ENCODE measurements around the gene LRRC2. TPM values are rescaled to one million over a fixed set of nuclear protein-coding genes. Genes with fewer than 3 reads are reported as not detected.

Gene LRRC2
- total RNA-seq, 1 donor from 2014 or later, result not detected

DNA sequence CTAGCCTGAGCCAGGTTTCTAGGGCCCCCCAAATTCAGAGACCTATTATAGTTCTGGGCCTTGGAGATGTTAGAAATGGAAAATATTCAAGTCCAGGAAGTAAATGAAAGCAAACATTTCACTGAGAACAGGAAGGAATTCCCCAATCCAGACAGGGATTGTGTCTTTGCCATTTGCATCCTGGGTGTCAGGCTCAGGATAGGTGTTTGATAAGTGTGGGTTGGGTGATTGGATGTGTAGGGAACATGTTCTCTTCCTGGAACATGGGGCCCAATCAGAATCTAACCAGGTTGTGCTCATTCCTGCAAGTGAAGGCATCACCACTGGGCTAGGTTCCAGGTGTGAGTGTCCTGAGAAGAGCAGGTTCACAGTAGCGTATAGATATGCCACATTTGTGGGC is 14.6 kb upstream of the LRRC2 start:
- no peaks in the 10 kb centered on the region for H3K36me3 Mint-ChIP-seq
- H3K9me3 ChIP-seq (ENCODE audit: low read depth), result no peaks in the 10 kb centered on the region
- peaks cover 73% of the 10 kb centered on the region for H3K27me3 ChIP-seq
- TF ChIP-seq EZH2phosphoT487 (IDR thresholded peaks at IDR 0.05) (no peak), EZH2 (IDR thresholded peaks at IDR 0.05) (no peak)
- TF ChIP-seq, protein P1, sequence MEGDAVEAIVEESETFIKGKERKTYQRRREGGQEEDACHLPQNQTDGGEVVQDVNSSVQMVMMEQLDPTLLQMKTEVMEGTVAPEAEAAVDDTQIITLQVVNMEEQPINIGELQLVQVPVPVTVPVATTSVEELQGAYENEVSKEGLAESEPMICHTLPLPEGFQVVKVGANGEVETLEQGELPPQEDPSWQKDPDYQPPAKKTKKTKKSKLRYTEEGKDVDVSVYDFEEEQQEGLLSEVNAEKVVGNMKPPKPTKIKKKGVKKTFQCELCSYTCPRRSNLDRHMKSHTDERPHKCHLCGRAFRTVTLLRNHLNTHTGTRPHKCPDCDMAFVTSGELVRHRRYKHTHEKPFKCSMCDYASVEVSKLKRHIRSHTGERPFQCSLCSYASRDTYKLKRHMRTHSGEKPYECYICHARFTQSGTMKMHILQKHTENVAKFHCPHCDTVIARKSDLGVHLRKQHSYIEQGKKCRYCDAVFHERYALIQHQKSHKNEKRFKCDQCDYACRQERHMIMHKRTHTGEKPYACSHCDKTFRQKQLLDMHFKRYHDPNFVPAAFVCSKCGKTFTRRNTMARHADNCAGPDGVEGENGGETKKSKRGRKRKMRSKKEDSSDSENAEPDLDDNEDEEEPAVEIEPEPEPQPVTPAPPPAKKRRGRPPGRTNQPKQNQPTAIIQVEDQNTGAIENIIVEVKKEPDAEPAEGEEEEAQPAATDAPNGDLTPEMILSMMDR (IDR thresholded peaks at IDR 0.05), result no peak
- H3F3A ChIP-seq (ENCODE audit: low read depth), result peaks cover 10% of the 10 kb centered on the region
- H3K4me3 ChIP-seq, result no peak overlapping the region
- peaks cover 34% of the 10 kb centered on the region for H4K20me1 ChIP-seq (ENCODE audit: low read depth)
- H3K4me1 ChIP-seq, result peaks cover 13% of the 10 kb centered on the region
- H3K27ac Mint-ChIP-seq, result no peak overlapping the region
- H3K27me3 Mint-ChIP-seq (ENCODE audit: insufficient read depth, low read depth), result peaks cover 25% of the 10 kb centered on the region
- H3K36me3 ChIP-seq, result no peaks in the 10 kb centered on the region
- H3K9me3 Mint-ChIP-seq, result no peaks in the 10 kb centered on the region
- H2AFZ ChIP-seq (replicated peaks), result no peak overlapping the region
- H3K4me1 Mint-ChIP-seq, result peaks cover 33% of the 10 kb centered on the region
- H3K79me2 ChIP-seq (ENCODE audit: low read depth), result no peaks in the 10 kb centered on the region
- H3K27ac ChIP-seq, result no peak overlapping the region
- no peak overlapping the region for H3K4me2 ChIP-seq
- no peak overlapping the region for H3K9ac ChIP-seq
- H3K4me3 Mint-ChIP-seq, result no peak overlapping the region
- no peak for DNase-seq (ENCODE audit: low spot score)

DNA sequence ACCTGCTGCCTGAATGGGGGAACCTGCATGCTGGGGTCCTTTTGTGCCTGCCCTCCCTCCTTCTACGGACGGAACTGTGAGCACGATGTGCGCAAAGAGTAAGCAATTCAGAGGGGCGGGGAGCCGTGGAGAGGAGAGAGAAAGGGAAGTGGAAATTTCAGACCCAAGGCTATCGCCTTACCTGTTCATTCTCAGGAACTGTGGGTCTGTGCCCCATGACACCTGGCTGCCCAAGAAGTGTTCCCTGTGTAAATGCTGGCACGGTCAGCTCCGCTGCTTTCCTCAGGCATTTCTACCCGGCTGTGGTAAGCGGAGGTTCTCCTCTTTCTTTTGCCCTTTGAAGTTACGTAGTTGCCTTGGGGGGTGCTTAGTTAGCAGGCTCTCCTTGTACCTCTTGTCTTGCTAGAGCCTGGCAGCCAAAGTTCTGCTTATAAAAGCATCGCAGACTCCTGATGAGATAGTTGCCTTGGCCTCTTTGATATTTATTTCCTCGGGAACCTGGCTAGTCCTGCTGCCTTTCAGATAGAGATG is 13.7 kb upstream of the LRRC2 start:
- Histone ChIP-seq H3K4me3 (no peak overlapping the region), H3K36me3 (no peaks in the 10 kb centered on the region), H3K9ac (no peak overlapping the region), H3K27ac (no peak overlapping the region), H4K20me1 (ENCODE audit: low read depth) (peaks cover 42% of the 10 kb centered on the region), H3F3A (ENCODE audit: low read depth) (peaks cover 19% of the 10 kb centered on the region), H3K4me2 (peak overlapping the region; percentile 46), H2AFZ (replicated peaks) (no peak overlapping the region), H3K9me3 (ENCODE audit: low read depth) (no peaks in the 10 kb centered on the region), H3K79me2 (ENCODE audit: low read depth) (no peaks in the 10 kb centered on the region), H3K4me1 (peaks cover 21% of the 10 kb centered on the region), H3K27me3 (peaks cover 81% of the 10 kb centered on the region)
- Mint-ChIP-seq H3K4me3 (peak overlapping the region; percentile 24), H3K36me3 (no peaks in the 10 kb centered on the region), H3K4me1 (peaks cover 41% of the 10 kb centered on the region), H3K27ac (no peak overlapping the region), H3K27me3 (ENCODE audit: insufficient read depth, low read depth) (peaks cover 30% of the 10 kb centered on the region), H3K9me3 (no peaks in the 10 kb centered on the region)
- DNase-seq (ENCODE audit: low spot score), result no peak
- TF ChIP-seq EZH2 (IDR thresholded peaks at IDR 0.05) (peak; percentile 48), EZH2phosphoT487 (IDR thresholded peaks at IDR 0.05) (peak; percentile 68)
- TF ChIP-seq, protein P1 (IDR thresholded peaks at IDR 0.05), result no peak

DNA sequence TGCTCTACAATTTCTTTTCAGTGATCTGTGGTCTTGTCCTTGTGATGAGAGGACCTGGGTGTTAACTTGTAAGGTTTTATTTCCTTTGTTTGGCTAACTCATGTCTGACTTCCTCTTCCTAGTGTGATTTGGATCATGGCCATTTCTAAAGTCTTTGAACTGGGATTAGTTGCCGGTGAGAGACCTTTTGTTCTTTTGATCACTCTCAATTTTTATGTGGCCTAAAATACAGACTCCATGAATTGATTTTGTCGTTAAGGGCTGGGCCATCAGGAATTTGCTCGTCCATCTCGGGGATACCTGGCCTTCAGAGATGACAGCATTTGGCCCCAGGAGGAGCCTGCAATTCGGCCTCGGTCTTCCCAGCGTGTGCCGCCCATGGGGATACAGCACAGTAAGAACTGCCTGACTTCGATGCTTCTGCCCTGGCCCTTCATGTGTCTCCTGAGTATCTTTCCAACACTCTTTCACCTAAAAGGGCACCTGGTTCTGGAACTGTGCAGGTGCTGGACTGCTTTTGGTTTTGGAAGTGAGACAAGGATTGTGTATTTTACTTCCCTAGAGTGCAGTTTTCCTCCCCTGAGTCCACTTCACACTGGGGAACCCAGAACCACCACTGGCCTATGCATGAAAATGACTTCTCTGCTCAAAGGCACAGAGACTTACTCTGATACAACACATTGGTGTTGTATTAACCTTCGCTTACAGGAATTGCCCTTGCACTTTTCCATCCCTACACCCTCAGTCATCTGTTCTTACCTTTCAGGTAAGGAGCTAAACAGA is 13.1 kb upstream of the LRRC2 start:
- Histone ChIP-seq H3K4me3 (no peak overlapping the region), H3K79me2 (ENCODE audit: low read depth) (no peaks in the 10 kb centered on the region), H3K9me3 (ENCODE audit: low read depth) (no peaks in the 10 kb centered on the region), H4K20me1 (ENCODE audit: low read depth) (peaks cover 47% of the 10 kb centered on the region), H3K27me3 (peaks cover 88% of the 10 kb centered on the region), H3K9ac (no peak overlapping the region), H3K4me2 (peak overlapping the region; percentile 46), H3K36me3 (no peaks in the 10 kb centered on the region), H3F3A (ENCODE audit: low read depth) (peaks cover 25% of the 10 kb centered on the region), H3K4me1 (peaks cover 28% of the 10 kb centered on the region), H3K27ac (no peak overlapping the region), H2AFZ (replicated peaks) (no peak overlapping the region)
- Mint-ChIP-seq H3K4me3 (no peak overlapping the region), H3K4me1 (peaks cover 48% of the 10 kb centered on the region), H3K36me3 (no peaks in the 10 kb centered on the region), H3K27ac (no peak overlapping the region), H3K9me3 (no peaks in the 10 kb centered on the region), H3K27me3 (ENCODE audit: insufficient read depth, low read depth) (peaks cover 30% of the 10 kb centered on the region)
- no peak for DNase-seq (ENCODE audit: low spot score)
- TF ChIP-seq EZH2 (IDR thresholded peaks at IDR 0.05), result no peak
- no peak for TF ChIP-seq EZH2phosphoT487 (IDR thresholded peaks at IDR 0.05)
- TF ChIP-seq, protein P1 (IDR thresholded peaks at IDR 0.05), result no peak
